HepG2 (cell line): Measurements from ENCODE around the gene FBXW12. TPM values are rescaled to one million over a fixed set of nuclear protein-coding genes. Genes with fewer than 3 reads are reported as not detected.

Experiments
- ADNP ChIP-seq: sonication (generic); formaldehyde crosslinking; IDR thresholded peaks from 2 replicates; pipeline ENCODE4 v1.4.0; 2020; ENCODE audit warnings: missing genetic modification reagents
- BRD4 ChIP-seq: sonication (generic); formaldehyde crosslinking; IDR thresholded peaks from 2 replicates; pipeline ENCODE4 v1.4.0; 2020; ENCODE audit warnings: missing genetic modification reagents
- CAMTA2 ChIP-seq: sonication (generic); formaldehyde crosslinking; IDR thresholded peaks from 2 replicates; pipeline ENCODE4 v1.4.0; 2020; ENCODE audit warnings: mild to moderate bottlenecking, missing genetic modification reagents, borderline replicate concordance
- DNMT1 ChIP-seq: sonication (generic); formaldehyde crosslinking; IDR thresholded peaks from 2 replicates; pipeline ENCODE4 v1.5.1; 2020; ENCODE audit warnings: mild to moderate bottlenecking, missing genetic modification reagents
- GATAD1 ChIP-seq: IDR thresholded peaks from 2 replicates; pipeline ENCODE4 v1.6.1; 2016; ENCODE audit warnings: missing genetic modification reagents, missing compliant biosample characterization
- JUND ChIP-seq: sonication (generic); formaldehyde crosslinking; IDR thresholded peaks from 2 replicates; pipeline ENCODE4 v1.8.0; 2022; ENCODE audit warnings: mild to moderate bottlenecking, missing genetic modification reagents
- KLF15 ChIP-seq: sonication (generic); formaldehyde crosslinking; IDR thresholded peaks from 2 replicates; pipeline ENCODE4 v1.8.1; 2023; ENCODE audit warnings: borderline replicate concordance, mild to moderate bottlenecking, inconsistent platforms, missing genetic modification reagents, mixed read lengths
- SCMH1 ChIP-seq: sonication (generic); formaldehyde crosslinking; IDR thresholded peaks from 2 replicates; pipeline ENCODE4 v1.9.0; 2021; ENCODE audit warnings: missing genetic modification reagents, mild to moderate bottlenecking, borderline replicate concordance
- SP2 ChIP-seq: sonication (generic); formaldehyde crosslinking; IDR thresholded peaks from 2 replicates; pipeline ENCODE4 v1.5.1; 2020; ENCODE audit warnings: mild to moderate bottlenecking, missing genetic modification reagents
- TAF1 ChIP-seq: sonication (generic); formaldehyde crosslinking; IDR thresholded peaks from 2 replicates; pipeline ENCODE4 v1.4.0; 2020; ENCODE audit warnings: missing genetic modification reagents
- TMF1 ChIP-seq: sonication (generic); formaldehyde crosslinking; IDR thresholded peaks from 2 replicates; pipeline ENCODE4 v1.8.1; 2022; ENCODE audit warnings: low read depth, missing genetic modification reagents
- ZC3H13 ChIP-seq: sonication (generic); formaldehyde crosslinking; IDR thresholded peaks from 2 replicates; pipeline ENCODE4 v1.8.1; 2023; ENCODE audit warnings: mild to moderate bottlenecking, missing genetic modification reagents, moderate library complexity
- ZNF619 ChIP-seq: sonication (generic); formaldehyde crosslinking; IDR thresholded peaks from 2 replicates; pipeline ENCODE4 v1.4.0; 2020; ENCODE audit warnings: mild to moderate bottlenecking, missing genetic modification reagents
- polyA plus RNA-seq, 8 experiments: library from polyadenylated mRNA; depleted of rRNA in 3 of 8; stranded (reverse) in 7 of 8; unstranded in 1 of 8; fragments of >200 nt; fragmentation: Illumina TruSeq in 4 of 8; extraction: Trizol in 4 of 8; gene quantifications; 2 replicates each; pipeline versions ENCODE4 v1.2.1 to v1.2.3, GENCODE V29; 2011 to 2016; ENCODE audit warnings: low read depth in 4 of 8, missing spikeins in 1 of 8, mixed read lengths in 1 of 8; ENCODE audit not compliant: insufficient read depth in 1 of 8
- total RNA-seq, 5 experiments: library from RNA; depleted of rRNA; stranded (reverse); fragments of >200 nt; fragmentation: Illumina TruSeq; extraction: Trizol; gene quantifications; 2 replicates each; pipeline ENCODE4 v1.2.3, GENCODE V29; 2016; ENCODE audit warnings: low read depth in 1 of 5
- TF ChIP-seq, protein P1 (sequence below), 2 experiments: sonication (generic) in 1 of 2; formaldehyde crosslinking in 1 of 2; IDR thresholded peaks; 2 replicates each; pipeline versions ENCODE4 v1.4.0 to v1.6.1; 2018 to 2020; ENCODE audit warnings: missing genetic modification reagents in 2 of 2, borderline replicate concordance in 1 of 2, low read depth in 1 of 2, mild to moderate bottlenecking in 1 of 2, missing biosample characterization in 1 of 2
- TF ChIP-seq, protein P2 (sequence below): sonication (generic); formaldehyde crosslinking; IDR thresholded peaks from 2 replicates; pipeline ENCODE4 v1.9.0; 2021; ENCODE audit warnings: mild to moderate bottlenecking, missing genetic modification reagents
- TF ChIP-seq, protein P3 (sequence below): sonication (generic); formaldehyde crosslinking; IDR thresholded peaks from 2 replicates; pipeline ENCODE4 v1.5.1; 2020; ENCODE audit warnings: mild to moderate bottlenecking, missing genetic modification reagents, moderate library complexity
- TF ChIP-seq, protein P4 (sequence below): sonication (generic); formaldehyde crosslinking; IDR thresholded peaks from 2 replicates; pipeline ENCODE4 v1.5.0; 2020; ENCODE audit warnings: mild to moderate bottlenecking, low read depth, missing genetic modification reagents, borderline replicate concordance

The FBXW12 gene
- total and polyA plus RNA-seq, 2 of the 13 experiments (the other 11 are each of a cell fraction or from before 2014, with no cell fraction given): not detected

DNA sequence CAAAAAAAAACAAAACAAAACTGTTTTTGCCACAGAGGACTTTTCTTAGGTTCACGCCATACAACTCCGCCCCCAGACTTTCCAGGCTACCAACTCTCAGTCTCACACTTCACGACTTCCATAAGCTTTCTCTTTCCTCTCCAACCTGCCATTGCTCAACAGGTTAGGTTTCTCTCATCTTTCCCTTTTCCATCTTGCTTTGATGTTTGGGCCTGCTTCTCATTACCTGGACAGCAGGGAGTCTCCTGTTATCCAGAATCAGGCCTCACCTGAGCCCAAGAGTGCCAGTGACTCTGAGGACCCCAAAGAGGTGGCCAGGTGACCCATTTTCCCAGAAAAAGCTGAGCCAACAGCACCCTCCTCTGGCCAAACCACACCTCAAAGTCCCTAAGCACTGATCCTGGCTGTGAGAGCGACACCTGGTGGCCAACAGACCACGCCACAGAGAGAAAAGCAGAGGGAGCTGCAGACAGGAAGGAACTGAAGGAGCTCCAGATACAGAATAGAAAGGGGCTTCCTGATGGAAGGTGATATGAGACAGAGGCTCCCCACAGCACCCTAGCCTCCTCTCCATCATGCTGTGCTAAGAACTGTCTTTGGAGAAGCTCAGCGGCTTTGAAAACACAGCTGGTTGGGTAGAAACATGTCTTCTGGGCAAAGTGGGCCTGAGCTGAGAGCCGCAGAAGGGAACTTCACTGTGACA is 63.9 kb downstream of the FBXW12 start (continued):
- TF ChIP-seq SP2 (CRISPR knock-in tag) (no peak), TMF1 (CRISPR knock-in tag) (no peak), KLF15 (no peak), BRD4 (no peak), GATAD1 (CRISPR knock-in tag) (peak; percentile 75), ZNF619 (no peak), CAMTA2 (CRISPR knock-in tag) (no peak), JUND (CRISPR knock-in tag) (no peak), ZC3H13 (CRISPR knock-in tag) (no peak), SCMH1 (CRISPR knock-in tag) (no peak), TAF1 (CRISPR knock-in tag) (no peak), ADNP (CRISPR knock-in tag) (no peak), DNMT1 (CRISPR knock-in tag) (no peak)
- TF ChIP-seq, protein P1, sequence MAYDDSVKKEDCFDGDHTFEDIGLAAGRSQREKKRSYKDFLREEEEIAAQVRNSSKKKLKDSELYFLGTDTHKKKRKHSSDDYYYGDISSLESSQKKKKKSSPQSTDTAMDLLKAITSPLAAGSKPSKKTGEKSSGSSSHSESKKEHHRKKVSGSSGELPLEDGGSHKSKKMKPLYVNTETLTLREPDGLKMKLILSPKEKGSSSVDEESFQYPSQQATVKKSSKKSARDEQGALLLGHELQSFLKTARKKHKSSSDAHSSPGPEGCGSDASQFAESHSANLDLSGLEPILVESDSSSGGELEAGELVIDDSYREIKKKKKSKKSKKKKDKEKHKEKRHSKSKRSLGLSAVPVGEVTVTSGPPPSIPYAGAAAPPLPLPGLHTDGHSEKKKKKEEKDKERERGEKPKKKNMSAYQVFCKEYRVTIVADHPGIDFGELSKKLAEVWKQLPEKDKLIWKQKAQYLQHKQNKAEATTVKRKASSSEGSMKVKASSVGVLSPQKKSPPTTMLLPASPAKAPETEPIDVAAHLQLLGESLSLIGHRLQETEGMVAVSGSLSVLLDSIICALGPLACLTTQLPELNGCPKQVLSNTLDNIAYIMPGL (CRISPR knock-in tag; IDR thresholded peaks at IDR 0.05; ENCODE audit: borderline replicate concordance in 1 of 2, low read depth in 1 of 2): peak; percentile 86 to 92
- TF ChIP-seq, protein P2, sequence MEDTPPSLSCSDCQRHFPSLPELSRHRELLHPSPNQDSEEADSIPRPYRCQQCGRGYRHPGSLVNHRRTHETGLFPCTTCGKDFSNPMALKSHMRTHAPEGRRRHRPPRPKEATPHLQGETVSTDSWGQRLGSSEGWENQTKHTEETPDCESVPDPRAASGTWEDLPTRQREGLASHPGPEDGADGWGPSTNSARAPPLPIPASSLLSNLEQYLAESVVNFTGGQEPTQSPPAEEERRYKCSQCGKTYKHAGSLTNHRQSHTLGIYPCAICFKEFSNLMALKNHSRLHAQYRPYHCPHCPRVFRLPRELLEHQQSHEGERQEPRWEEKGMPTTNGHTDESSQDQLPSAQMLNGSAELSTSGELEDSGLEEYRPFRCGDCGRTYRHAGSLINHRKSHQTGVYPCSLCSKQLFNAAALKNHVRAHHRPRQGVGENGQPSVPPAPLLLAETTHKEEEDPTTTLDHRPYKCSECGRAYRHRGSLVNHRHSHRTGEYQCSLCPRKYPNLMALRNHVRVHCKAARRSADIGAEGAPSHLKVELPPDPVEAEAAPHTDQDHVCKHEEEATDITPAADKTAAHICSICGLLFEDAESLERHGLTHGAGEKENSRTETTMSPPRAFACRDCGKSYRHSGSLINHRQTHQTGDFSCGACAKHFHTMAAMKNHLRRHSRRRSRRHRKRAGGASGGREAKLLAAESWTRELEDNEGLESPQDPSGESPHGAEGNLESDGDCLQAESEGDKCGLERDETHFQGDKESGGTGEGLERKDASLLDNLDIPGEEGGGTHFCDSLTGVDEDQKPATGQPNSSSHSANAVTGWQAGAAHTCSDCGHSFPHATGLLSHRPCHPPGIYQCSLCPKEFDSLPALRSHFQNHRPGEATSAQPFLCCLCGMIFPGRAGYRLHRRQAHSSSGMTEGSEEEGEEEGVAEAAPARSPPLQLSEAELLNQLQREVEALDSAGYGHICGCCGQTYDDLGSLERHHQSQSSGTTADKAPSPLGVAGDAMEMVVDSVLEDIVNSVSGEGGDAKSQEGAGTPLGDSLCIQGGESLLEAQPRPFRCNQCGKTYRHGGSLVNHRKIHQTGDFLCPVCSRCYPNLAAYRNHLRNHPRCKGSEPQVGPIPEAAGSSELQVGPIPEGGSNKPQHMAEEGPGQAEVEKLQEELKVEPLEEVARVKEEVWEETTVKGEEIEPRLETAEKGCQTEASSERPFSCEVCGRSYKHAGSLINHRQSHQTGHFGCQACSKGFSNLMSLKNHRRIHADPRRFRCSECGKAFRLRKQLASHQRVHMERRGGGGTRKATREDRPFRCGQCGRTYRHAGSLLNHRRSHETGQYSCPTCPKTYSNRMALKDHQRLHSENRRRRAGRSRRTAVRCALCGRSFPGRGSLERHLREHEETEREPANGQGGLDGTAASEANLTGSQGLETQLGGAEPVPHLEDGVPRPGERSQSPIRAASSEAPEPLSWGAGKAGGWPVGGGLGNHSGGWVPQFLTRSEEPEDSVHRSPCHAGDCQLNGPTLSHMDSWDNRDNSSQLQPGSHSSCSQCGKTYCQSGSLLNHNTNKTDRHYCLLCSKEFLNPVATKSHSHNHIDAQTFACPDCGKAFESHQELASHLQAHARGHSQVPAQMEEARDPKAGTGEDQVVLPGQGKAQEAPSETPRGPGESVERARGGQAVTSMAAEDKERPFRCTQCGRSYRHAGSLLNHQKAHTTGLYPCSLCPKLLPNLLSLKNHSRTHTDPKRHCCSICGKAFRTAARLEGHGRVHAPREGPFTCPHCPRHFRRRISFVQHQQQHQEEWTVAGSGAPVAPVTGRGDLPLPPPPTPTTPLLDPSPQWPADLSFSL (CRISPR knock-in tag): no peak
- TF ChIP-seq, protein P3, sequence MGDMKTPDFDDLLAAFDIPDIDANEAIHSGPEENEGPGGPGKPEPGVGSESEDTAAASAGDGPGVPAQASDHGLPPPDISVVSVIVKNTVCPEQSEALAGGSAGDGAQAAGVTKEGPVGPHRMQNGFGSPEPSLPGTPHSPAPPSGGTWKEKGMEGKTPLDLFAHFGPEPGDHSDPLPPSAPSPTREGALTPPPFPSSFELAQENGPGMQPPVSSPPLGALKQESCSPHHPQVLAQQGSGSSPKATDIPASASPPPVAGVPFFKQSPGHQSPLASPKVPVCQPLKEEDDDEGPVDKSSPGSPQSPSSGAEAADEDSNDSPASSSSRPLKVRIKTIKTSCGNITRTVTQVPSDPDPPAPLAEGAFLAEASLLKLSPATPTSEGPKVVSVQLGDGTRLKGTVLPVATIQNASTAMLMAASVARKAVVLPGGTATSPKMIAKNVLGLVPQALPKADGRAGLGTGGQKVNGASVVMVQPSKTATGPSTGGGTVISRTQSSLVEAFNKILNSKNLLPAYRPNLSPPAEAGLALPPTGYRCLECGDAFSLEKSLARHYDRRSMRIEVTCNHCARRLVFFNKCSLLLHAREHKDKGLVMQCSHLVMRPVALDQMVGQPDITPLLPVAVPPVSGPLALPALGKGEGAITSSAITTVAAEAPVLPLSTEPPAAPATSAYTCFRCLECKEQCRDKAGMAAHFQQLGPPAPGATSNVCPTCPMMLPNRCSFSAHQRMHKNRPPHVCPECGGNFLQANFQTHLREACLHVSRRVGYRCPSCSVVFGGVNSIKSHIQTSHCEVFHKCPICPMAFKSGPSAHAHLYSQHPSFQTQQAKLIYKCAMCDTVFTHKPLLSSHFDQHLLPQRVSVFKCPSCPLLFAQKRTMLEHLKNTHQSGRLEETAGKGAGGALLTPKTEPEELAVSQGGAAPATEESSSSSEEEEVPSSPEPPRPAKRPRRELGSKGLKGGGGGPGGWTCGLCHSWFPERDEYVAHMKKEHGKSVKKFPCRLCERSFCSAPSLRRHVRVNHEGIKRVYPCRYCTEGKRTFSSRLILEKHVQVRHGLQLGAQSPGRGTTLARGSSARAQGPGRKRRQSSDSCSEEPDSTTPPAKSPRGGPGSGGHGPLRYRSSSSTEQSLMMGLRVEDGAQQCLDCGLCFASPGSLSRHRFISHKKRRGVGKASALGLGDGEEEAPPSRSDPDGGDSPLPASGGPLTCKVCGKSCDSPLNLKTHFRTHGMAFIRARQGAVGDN (CRISPR knock-in tag): peak; percentile 26; the same call in 1 of the 2 replicates
- TF ChIP-seq, protein P4, sequence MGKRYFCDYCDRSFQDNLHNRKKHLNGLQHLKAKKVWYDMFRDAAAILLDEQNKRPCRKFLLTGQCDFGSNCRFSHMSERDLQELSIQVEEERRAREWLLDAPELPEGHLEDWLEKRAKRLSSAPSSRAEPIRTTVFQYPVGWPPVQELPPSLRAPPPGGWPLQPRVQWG: no peak
